Activated CD8-positive, alpha-beta T cell treated with anti-CD3 and anti-CD28 coated beads, Interleukin-2, amount 10 ng/mL, durations not matched to agents 7 days and 5 days (primary cell): Measurements from ENCODE around the gene STARD3NL. TPM values are rescaled to one million over a fixed set of nuclear protein-coding genes. Genes with fewer than 3 reads are reported as not detected.

Experiments used
- ATAC-seq: fragments of 150-1000 bp; cut with Tn5 transposase; one replicate; pipeline ENCODE4 v1.10.0; 2021; ENCODE audit warnings: moderate library complexity
- CTCF ChIA-PET: fragments of 350-600 bp; sonication (Branson Sonifier 250); formaldehyde crosslinking; loops from one replicate; lab custom pipeline; 2021; ENCODE audit warnings: antibody characterized with exemption; lab: Charles Lee
- POLR2A ChIA-PET: fragments of 350-600 bp; sonication (Branson Sonifier 250); formaldehyde crosslinking; loops from one replicate; lab custom pipeline; 2021; ENCODE audit warnings: antibody characterized with exemption; lab: Charles Lee
- DNase-seq: peaks from one replicate; pipeline ENCODE4 v3.0.0-alpha.2; 2020
- H3K27ac Mint-ChIP-seq: one replicate; pipeline ENCODE4 v1.8.0; 2021; ENCODE audit warnings: mild to moderate bottlenecking, mixed read lengths
- H3K27me3 Mint-ChIP-seq: one replicate; pipeline ENCODE4 v1.8.0; 2021; ENCODE audit warnings: low read depth, mixed read lengths
- H3K36me3 Mint-ChIP-seq: one replicate; pipeline ENCODE4 v1.8.0; 2021; ENCODE audit warnings: low read depth, mixed read lengths
- H3K4me1 Mint-ChIP-seq: one replicate; pipeline ENCODE4 v1.8.0; 2021; ENCODE audit warnings: low read depth, mixed read lengths
- H3K4me3 Mint-ChIP-seq: one replicate; pipeline ENCODE4 v1.8.0; 2021; ENCODE audit warnings: mild to moderate bottlenecking, mixed read lengths
- H3K9me3 Mint-ChIP-seq: one replicate; pipeline ENCODE4 v1.8.0; 2022; ENCODE audit warnings: mixed read lengths; ENCODE audit not compliant: insufficient read depth
- total RNA-seq, 2 experiments: library from RNA; stranded (reverse); gene quantifications; one replicate each; pipeline ENCODE4 v1.2.3, GENCODE V29; 2021

Gene STARD3NL, protein sequence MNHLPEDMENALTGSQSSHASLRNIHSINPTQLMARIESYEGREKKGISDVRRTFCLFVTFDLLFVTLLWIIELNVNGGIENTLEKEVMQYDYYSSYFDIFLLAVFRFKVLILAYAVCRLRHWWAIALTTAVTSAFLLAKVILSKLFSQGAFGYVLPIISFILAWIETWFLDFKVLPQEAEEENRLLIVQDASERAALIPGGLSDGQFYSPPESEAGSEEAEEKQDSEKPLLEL
- 10 to 100 TPM; 24.1 to 25.8 TPM for total RNA-seq

DNA sequence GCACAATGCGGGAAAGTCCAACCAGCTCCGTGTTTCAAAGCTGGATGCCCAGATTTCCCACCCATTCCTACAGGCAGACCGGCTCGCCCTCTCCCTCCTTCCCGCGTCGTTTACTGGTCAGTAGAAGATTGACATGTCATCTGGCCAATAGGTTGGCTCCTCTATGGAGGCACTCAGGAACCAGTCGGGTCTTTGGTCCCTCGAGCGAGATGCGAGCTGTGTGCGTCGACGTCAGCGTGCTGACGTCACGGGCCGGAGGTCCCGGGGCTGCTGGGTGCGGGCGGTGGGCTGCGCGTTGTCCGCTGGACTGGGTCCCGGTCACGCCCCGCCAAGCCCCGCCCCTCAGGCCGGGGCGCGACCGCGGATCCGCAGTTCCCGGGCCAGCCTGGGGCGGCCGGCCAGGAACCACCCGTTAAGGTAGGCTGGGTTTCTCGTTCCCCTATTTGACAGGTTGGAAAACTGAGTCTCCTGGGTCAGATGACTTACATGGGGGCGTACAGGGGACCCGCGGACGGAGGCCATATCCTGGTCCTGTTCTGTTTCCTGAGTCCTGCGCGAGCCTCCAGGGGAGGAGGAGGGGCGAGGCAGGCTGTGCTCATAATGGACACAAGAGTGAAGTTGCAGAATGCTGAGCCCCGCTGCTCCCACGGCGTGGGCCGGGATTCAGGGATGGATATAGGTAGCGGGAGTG lies at the start of gene STARD3NL:
Gene STARD3NL (plus strand): TSS at position 242 of the 691 bp plus-strand sequence. CDS start 29,260 bp downstream, outside the sequence.
- Mint-ChIP-seq H3K36me3 (no peaks in the 10 kb centered on the region), H3K27me3 (peaks cover 3% of the 10 kb centered on the region), H3K4me3 (peak within 1 kb of the TSS; percentile 93), H3K27ac (peak within 1 kb of the TSS; percentile 93), H3K9me3 (no peaks in the 10 kb centered on the region), H3K4me1 (peaks cover 27% of the 10 kb centered on the region)
- ATAC-seq (peak; percentile 99), DNase-seq (peak; percentile 96)
- POLR2A ChIA-PET = interaction anchor here (0.6 kb wide), 1 partner anchor 213 kb away, joined by 4 read pairs; no protein-coding TSS in a partner anchor
- CTCF ChIA-PET = interaction anchor here (0.6 to 1.5 kb wide), 16 partner anchors 8 to 196 kb away, joined by 3 to 9 read pairs (median 4); no protein-coding TSS in a partner anchor

DNA sequence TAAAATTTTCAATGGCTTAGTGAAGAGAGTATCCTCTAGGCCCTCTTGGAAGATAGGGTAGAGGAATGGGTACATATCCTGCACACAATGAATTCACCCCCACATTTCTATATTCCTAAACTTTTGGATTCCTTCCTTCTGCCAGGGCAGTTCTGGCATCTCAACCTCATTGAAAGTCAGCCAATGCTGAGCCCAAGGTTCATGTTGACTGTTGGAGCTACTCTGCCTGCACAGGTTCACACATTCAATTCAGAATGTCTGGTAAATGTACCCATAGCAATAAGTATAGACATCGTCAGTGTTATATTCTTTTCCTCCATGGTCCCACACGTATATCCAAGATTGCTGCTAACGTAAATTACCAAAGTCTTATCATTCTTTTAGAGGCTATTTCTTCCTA lies 48.9 kb upstream of the STARD3NL start:
- no peak for DNase-seq
- CTCF ChIA-PET = no interaction called here
- POLR2A ChIA-PET = no interaction called here
- Mint-ChIP-seq H3K36me3 (no peaks in the 10 kb centered on the region), H3K27me3 (peaks cover 2% of the 10 kb centered on the region), H3K4me3 (no peak overlapping the region), H3K4me1 (no peaks in the 10 kb centered on the region), H3K27ac (no peak overlapping the region), H3K9me3 (no peaks in the 10 kb centered on the region)
- no peak for ATAC-seq

DNA sequence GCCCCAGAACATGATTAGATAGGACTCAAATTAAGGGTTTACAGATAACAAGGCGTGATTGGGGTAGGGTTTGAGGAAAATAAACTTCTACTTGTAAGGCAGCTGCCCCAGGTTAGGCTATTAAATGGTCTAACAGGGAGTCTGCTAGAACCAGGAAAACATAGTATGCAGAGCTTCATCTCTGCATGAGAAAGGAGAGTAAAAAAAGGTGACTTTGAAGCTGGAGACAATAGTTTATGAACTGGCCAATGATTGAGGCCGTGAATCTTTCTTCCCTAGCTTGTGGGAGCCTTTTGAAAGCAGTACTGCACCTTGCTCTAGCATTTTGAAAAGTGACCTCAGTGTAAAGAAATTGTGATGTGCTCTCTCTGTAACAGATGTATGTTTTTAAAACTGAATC lies 48.5 kb upstream of the STARD3NL start:
- Mint-ChIP-seq H3K27me3 (peaks cover 2% of the 10 kb centered on the region), H3K27ac (no peak overlapping the region), H3K4me1 (no peaks in the 10 kb centered on the region), H3K4me3 (no peak overlapping the region), H3K9me3 (no peaks in the 10 kb centered on the region), H3K36me3 (no peaks in the 10 kb centered on the region)
- CTCF ChIA-PET = no interaction called here
- ATAC-seq (no peak), DNase-seq (no peak)
- POLR2A ChIA-PET = no interaction called here

DNA sequence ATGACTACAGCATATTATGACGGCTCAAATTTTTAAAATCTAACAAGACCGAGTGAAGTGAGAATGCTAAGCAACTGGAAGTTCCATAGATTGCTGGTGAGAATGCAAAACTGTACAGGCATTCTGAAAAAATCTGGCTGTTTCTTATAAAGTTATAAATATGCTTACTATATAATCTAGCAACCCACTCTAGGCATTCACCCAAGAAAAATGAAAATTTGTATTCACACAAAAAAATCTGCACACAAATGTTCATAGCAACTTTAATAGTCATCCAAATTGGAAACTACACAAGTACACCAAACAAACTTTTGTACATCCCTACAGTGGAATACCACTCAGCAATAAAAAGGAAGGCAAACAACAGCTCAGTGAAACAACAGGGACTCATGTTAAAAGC lies 39.9 kb upstream of the STARD3NL start:
- CTCF ChIA-PET = no interaction called here
- H3K9me3 Mint-ChIP-seq = no peaks in the 10 kb centered on the region
- no peak overlapping the region for H3K27ac Mint-ChIP-seq
- DNase-seq = no peak
- no peaks in the 10 kb centered on the region for H3K4me1 Mint-ChIP-seq
- H3K4me3 Mint-ChIP-seq = no peak overlapping the region
- no peaks in the 10 kb centered on the region for H3K36me3 Mint-ChIP-seq
- H3K27me3 Mint-ChIP-seq = peaks cover 13% of the 10 kb centered on the region
- ATAC-seq = no peak
- POLR2A ChIA-PET = no interaction called here

DNA sequence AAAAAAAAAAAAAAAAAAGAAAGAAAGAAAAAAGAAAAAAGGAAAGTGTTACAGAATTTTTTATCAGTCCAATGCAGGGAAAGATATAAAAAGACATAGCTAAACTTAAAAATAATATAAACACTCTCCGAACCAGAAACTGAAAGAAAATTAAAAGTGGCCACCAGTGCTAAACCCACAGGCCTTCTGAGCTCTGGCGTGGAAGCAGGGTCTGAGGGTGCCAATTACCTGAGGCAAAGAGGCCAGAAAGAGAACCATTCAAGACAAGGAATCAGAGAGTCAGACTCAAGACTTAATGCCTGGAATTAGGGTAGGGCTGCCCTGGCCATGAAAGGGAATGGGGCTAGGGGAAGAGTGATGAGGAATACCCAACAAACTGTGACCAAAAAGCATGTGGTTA lies 36.9 kb upstream of the STARD3NL start:
- H3K9me3 Mint-ChIP-seq = no peaks in the 10 kb centered on the region
- H3K36me3 Mint-ChIP-seq = no peaks in the 10 kb centered on the region
- H3K4me1 Mint-ChIP-seq = no peaks in the 10 kb centered on the region
- no peak overlapping the region for H3K4me3 Mint-ChIP-seq
- DNase-seq (no peak), ATAC-seq (no peak)
- H3K27me3 Mint-ChIP-seq = peaks cover 12% of the 10 kb centered on the region
- no peak overlapping the region for H3K27ac Mint-ChIP-seq
- ChIA-PET CTCF (interaction anchor here (0.5 kb wide), 1 partner anchor 75 kb away, joined by 3 read pairs; no protein-coding TSS in a partner anchor), POLR2A (no interaction called here)

DNA sequence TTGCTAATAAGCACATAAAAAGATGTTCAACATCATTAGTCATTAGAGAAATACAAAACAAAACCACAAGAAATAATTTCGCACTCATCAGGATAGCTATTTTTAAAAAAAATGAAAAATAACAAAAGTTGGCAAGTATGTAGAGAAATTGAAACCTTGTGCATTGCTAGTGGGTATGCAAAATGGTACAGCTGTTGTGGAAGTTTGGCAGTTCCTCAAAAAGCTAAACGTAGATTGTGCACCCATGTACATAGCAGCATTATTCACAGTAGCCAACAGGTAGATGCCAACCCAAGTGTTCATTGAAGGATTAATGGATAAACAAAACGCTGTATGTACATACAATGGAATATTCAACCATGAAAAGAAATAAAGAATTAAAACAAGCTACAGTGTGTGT lies 35.3 kb upstream of the STARD3NL start:
- Mint-ChIP-seq H3K4me3 (no peak overlapping the region), H3K9me3 (no peaks in the 10 kb centered on the region), H3K4me1 (no peaks in the 10 kb centered on the region), H3K27me3 (peaks cover 6% of the 10 kb centered on the region), H3K36me3 (no peaks in the 10 kb centered on the region), H3K27ac (no peak overlapping the region)
- ChIA-PET POLR2A (no interaction called here), CTCF (interaction anchor here (1.2 kb wide), 1 partner anchor 227 kb away, joined by 3 read pairs; no protein-coding TSS in a partner anchor)
- DNase-seq (no peak), ATAC-seq (no peak)

DNA sequence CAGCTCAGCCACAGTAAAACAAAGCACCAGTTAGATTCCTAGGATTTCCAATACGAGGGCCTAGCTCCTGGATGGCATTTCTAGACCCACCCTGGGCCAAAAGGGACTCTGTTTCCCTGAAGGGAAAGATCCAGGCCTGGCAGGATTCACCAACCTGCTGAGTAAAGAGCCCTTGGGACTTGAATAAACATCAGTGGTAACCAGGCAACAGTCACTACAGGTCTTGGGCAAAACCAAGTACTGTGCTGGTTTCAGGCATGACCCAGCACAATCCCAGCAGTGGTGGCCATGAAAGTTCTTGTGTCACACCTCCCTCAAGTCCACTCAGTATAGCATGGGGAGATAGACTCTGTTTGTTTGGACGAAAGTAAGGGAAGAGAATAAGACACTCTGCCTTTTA lies 31.0 kb upstream of the STARD3NL start:
- no peaks in the 10 kb centered on the region for H3K9me3 Mint-ChIP-seq
- no peaks in the 10 kb centered on the region for H3K4me1 Mint-ChIP-seq
- H3K4me3 Mint-ChIP-seq = no peak overlapping the region
- H3K27ac Mint-ChIP-seq = no peak overlapping the region
- ChIA-PET CTCF (interaction anchor here (0.6 kb wide), 1 partner anchor 40 kb away, joined by 4 read pairs; no protein-coding TSS in a partner anchor), POLR2A (no interaction called here)
- no peaks in the 10 kb centered on the region for H3K36me3 Mint-ChIP-seq
- no peak for DNase-seq
- peaks cover 16% of the 10 kb centered on the region for H3K27me3 Mint-ChIP-seq
- ATAC-seq = no peak

DNA sequence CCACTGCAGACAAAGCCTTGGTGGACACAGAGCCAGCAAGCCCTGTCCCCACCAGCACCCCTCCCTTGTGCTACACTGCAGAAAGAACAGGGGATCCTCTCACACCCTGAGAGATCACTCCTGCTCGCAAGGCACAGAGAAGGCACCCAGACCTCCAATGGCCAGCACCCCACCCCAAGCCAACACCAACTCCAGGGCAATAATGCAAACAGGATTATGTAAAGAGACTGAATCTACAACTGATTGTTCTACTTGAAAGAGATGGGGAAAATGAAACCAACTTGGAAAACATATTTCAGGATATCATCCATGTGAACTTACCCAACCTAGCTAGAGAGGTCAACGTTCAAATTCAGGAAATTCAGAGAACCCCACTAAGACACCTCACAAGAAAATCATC lies 26.5 kb upstream of the STARD3NL start:
- CTCF ChIA-PET = no interaction called here
- H3K36me3 Mint-ChIP-seq = no peaks in the 10 kb centered on the region
- POLR2A ChIA-PET = no interaction called here
- H3K27me3 Mint-ChIP-seq = peaks cover 29% of the 10 kb centered on the region
- no peak overlapping the region for H3K4me3 Mint-ChIP-seq
- H3K27ac Mint-ChIP-seq = no peak overlapping the region
- DNase-seq (no peak), ATAC-seq (no peak)
- H3K4me1 Mint-ChIP-seq = no peaks in the 10 kb centered on the region
- no peaks in the 10 kb centered on the region for H3K9me3 Mint-ChIP-seq

DNA sequence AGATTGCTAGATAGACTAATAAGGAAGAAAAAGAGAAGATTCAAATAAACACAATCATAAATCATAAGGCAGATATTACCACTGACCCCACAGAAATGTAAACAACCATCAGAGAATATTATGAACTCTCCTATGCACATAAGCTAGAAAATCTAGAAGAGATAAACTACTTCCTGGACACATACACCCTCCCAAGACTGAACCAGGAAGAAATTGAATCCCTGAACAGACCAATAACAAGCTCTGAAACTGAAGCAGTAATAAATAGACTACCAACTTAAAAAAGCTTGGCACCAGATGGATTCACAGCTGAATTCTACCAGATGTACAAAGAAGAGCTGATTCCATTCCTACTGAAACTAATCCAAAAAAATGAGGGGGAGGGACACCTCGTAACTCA lies 24.5 kb upstream of the STARD3NL start:
- Mint-ChIP-seq H3K9me3 (no peaks in the 10 kb centered on the region), H3K27me3 (peaks cover 27% of the 10 kb centered on the region), H3K27ac (no peak overlapping the region), H3K4me1 (no peaks in the 10 kb centered on the region), H3K4me3 (no peak overlapping the region), H3K36me3 (no peaks in the 10 kb centered on the region)
- DNase-seq = no peak
- ATAC-seq = no peak
- POLR2A ChIA-PET = no interaction called here
- CTCF ChIA-PET = no interaction called here

DNA sequence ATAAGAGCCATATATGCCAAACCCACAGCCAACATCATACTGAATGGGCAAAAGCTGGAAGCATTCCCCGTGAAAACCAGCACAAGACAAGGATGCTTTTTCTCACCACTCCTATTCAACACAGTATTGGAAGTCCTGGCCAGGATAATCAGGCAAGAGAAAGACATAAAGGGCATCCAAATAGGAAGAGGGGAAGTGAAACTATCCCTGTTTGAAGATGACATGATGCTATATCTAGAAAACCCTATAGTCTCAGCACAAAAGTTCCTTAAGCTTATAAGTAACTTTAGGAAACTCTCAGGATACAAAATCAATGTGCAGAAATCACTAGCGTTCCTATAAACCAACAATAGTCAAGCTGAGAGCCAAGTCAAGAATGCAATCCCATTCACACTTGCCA lies 23.8 kb upstream of the STARD3NL start:
- no peaks in the 10 kb centered on the region for H3K9me3 Mint-ChIP-seq
- H3K36me3 Mint-ChIP-seq = no peaks in the 10 kb centered on the region
- CTCF ChIA-PET = no interaction called here
- DNase-seq = no peak
- H3K27ac Mint-ChIP-seq = no peak overlapping the region
- H3K4me1 Mint-ChIP-seq = no peaks in the 10 kb centered on the region
- POLR2A ChIA-PET = no interaction called here
- ATAC-seq = no peak
- H3K4me3 Mint-ChIP-seq = no peak overlapping the region
- peaks cover 23% of the 10 kb centered on the region for H3K27me3 Mint-ChIP-seq

DNA sequence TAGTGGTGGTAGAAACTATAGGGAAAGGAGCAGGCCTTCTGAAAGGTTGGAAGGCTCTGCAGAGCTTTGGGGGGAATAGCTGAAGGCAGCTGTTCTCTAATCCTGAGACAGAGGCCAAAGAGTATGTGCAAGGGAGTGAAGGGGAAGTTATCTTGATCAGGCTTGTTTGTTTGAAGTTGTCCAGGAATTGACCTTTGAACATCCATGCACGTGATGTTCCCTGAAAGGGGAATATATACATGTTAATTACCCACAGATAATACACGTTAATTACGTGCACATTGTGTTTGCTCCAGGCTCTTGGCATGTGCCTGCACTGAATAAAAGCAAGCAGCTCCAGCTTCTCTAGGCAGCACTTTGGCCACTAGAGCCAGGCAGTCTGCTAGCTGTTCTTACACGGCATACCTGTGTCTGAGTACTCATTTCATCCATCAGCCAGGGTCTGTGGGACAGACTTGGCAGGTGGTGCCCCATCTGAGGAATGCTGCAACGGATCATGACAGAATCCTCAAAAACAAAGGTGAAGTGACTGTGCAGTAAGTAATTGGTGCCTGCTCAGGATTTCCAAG lies 18.0 kb upstream of the STARD3NL start:
- ChIA-PET POLR2A (interaction anchor here (0.6 kb wide), 1 partner anchor 65 kb away, joined by 5 read pairs; no protein-coding TSS in a partner anchor), CTCF (interaction anchor here (1.8 kb wide), 1 partner anchor 58 kb away, joined by 5 read pairs; no protein-coding TSS in a partner anchor)
- H3K27ac Mint-ChIP-seq = no peak overlapping the region
- peaks cover 19% of the 10 kb centered on the region for H3K27me3 Mint-ChIP-seq
- ATAC-seq (no peak), DNase-seq (no peak)
- H3K9me3 Mint-ChIP-seq = no peaks in the 10 kb centered on the region
- no peaks in the 10 kb centered on the region for H3K4me1 Mint-ChIP-seq
- no peak overlapping the region for H3K4me3 Mint-ChIP-seq
- no peaks in the 10 kb centered on the region for H3K36me3 Mint-ChIP-seq

DNA sequence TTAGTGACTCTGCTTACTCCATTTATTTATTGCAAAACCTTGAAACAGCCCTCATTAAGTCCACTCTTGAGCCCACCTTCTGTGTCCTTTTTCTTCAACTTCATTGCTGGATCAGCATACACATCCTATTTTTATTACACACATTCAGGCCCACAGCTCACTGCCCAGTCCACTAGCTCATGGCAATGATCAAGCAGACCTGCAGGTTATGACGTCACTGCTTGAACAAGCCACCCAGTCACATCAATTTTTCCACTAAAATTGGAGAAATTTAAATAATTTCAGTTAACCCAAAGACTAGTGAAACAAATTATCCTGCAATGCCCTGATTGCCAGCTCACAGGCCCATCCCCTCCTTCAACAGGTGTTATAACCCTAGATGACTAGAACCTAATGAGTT lies 16.0 kb upstream of the STARD3NL start:
- Mint-ChIP-seq H3K27me3 (peaks cover 16% of the 10 kb centered on the region), H3K4me1 (no peaks in the 10 kb centered on the region), H3K36me3 (no peaks in the 10 kb centered on the region), H3K4me3 (no peak overlapping the region), H3K9me3 (no peaks in the 10 kb centered on the region), H3K27ac (no peak overlapping the region)
- ATAC-seq (no peak), DNase-seq (no peak)
- ChIA-PET POLR2A (no interaction called here), CTCF (interaction anchor here (1.0 to 1.8 kb wide), 2 partner anchors 24 to 56 kb away, joined by 3 to 5 read pairs; no protein-coding TSS in a partner anchor)
